Endothelial cell of umbilical vein (primary cell): Measurements from ENCODE around the gene ADAP1.

Source experiments
- CTCF ChIP-seq, 2 donors: IDR thresholded peaks; 1 replicate in 1 of 2; 2 replicates in 1 of 2; pipeline ENCODE4 v1.5.1; 2011; ENCODE audit warnings: low read length in 2 of 2, mild to moderate bottlenecking in 2 of 2, moderate library complexity in 2 of 2, control low read depth in 1 of 2, inconsistent platforms in 1 of 2, low read depth in 1 of 2; ENCODE audit not compliant: insufficient read depth in 1 of 2; ENCODE audit errors: extremely low read depth in 1 of 2
- EZH2 ChIP-seq: IDR thresholded peaks from 2 replicates; pipeline ENCODE4 v1.6.1; 2012; ENCODE audit warnings: borderline replicate concordance, low read depth, mild to moderate bottlenecking, moderate library complexity, low read length, inconsistent platforms; ENCODE audit not compliant: severe bottlenecking
- FOS ChIP-seq: IDR thresholded peaks from 2 replicates; pipeline ENCODE4 v1.6.1; 2011; ENCODE audit warnings: mild to moderate bottlenecking, low read length, moderate library complexity, borderline replicate concordance; ENCODE audit not compliant: insufficient read depth
- GATA2 ChIP-seq: IDR thresholded peaks from 2 replicates; pipeline ENCODE4 v1.7.0; 2011; ENCODE audit warnings: low read depth, mild to moderate bottlenecking, moderate library complexity, mixed read lengths, low read length; ENCODE audit not compliant: insufficient read length, insufficient read depth
- JUN ChIP-seq: IDR thresholded peaks from 2 replicates; pipeline ENCODE4 v1.6.1; 2011; ENCODE audit warnings: borderline replicate concordance, low read depth; ENCODE audit not compliant: insufficient read length, insufficient read depth
- MAX ChIP-seq: IDR thresholded peaks from 2 replicates; pipeline ENCODE4 v1.6.1; 2011; ENCODE audit not compliant: insufficient read depth, insufficient read length
- MYC ChIP-seq: IDR thresholded peaks from one replicate; pipeline ENCODE4 v1.6.1; 2011; ENCODE audit warnings: mild to moderate bottlenecking, low read depth, low read length
- POLR2A ChIP-seq: IDR thresholded peaks from 2 replicates; pipeline ENCODE4 v1.6.1; 2012; ENCODE audit warnings: low read depth, mild to moderate bottlenecking, control low read depth, low read length
- POLR2AphosphoS5 ChIP-seq: IDR thresholded peaks from 2 replicates; pipeline ENCODE4 v1.6.1; 2012; ENCODE audit warnings: low read depth, mild to moderate bottlenecking, control low read depth, low read length, moderate library complexity; ENCODE audit not compliant: insufficient read depth

GRCh38 chr7:920351-921070 is 34.0 kb downstream of the ADAP1 start:
- TF ChIP-seq CTCF (IDR thresholded peaks at IDR 0.05; ENCODE audit: extremely low read depth in 1 of 2, insufficient read depth in 1 of 2, low read depth in 1 of 2, low read length in 2 of 2) (no peak), JUN (no peak), MAX (no peak), POLR2A (no peak), FOS (no peak), POLR2AphosphoS5 (no peak), EZH2 (no peak), MYC (no peak), GATA2 (no peak)
